HG03565 (cell line): Measurements from ENCODE around the gene SREK1IP1.

ENCODE experiments used
- ATAC-seq: cut with Tn5 transposase; IDR thresholded peaks from one replicate; pipeline ENCODE4 v1.9.1; 2021; ENCODE audit warnings: mild to moderate bottlenecking, moderate library complexity; ENCODE audit not compliant: unreplicated experiment

The SREK1IP1 gene

DNA sequence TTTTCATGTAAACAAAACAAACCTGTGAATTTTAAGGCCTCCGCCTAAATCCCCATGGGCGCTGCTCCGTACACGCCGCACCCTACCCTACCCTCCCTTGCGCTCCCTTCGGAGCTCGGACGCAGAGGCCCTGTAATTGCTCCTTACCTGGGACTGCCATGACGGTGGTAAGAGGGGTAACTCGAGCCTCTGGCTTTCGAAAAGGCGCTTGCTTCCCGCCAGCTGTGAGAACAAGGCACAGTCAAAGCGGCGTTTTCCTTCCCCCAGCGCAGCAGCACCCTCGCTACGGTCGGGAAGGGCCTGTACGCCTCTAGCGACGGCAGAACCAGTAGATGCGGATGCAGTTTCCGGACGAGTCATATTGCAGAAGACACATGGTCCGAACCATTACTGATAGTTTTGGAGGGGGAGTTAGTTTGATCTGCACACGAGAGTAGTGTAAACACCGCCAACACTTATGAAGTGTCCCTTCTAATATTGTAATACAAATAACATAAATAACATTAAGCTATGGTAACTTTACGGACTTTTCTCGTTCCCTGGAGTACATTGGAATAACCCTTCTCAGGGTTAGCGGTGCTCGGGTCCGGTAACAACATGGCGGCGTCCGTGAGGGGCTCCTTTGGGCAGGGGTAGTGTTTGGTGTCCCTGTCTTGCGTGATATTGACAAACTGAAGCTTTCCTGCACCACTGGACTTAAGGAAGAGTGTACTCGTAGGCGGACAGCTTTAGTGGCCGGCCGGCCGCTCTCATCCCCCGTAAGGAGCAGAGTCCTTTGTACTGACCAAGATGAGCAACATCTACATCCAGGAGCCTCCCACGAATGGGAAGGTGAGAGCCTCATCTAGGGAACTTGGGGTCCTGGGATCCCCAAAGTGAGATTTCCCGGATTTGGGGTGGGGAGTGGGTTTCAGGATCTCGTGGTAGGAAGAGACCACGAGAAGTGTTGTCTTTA, at the start of gene SREK1IP1, which contains the start of gene CWC27:
Gene SREK1IP1 (minus strand): TSS at position 334 of the 955 bp plus-strand sequence. CDS start 174 bp downstream, at position 160.
Gene CWC27 (plus strand): TSS at position 573 of the 955 bp plus-strand sequence. CDS start 217 bp downstream, at position 790.
- ATAC-seq: peak; percentile 93

- no peak for ATAC-seq
These were observed 49.8 kb upstream of the SREK1IP1 start for GRCh38 chr5:64818245-64818644.

GRCh38 chr5:64814073-64814472, 45.6 kb upstream of the SREK1IP1 start:
- ATAC-seq: peak; percentile 94

GRCh38 chr5:64811050-64811640, 42.7 kb upstream of the SREK1IP1 start:
- no peak for ATAC-seq

DNA sequence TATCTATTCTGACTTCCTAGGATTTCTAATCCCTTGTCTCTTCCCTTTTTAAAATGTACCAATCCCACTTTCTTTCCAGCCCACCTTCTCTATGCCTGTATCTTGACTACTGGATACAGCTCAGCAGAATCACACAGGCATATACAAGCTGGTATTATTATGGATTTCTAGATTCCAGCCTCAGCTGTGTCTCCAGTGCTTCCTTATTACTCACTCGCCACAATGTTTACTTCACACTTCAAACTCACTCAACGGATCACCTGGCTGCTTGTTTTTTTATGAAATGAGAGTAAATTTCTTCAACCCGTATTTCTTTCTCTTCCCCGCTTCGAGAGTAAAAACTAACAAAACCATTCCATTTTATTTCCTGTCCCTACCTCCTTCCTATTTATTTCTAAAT, 39.0 kb upstream of the SREK1IP1 start:
- no peak for ATAC-seq

DNA sequence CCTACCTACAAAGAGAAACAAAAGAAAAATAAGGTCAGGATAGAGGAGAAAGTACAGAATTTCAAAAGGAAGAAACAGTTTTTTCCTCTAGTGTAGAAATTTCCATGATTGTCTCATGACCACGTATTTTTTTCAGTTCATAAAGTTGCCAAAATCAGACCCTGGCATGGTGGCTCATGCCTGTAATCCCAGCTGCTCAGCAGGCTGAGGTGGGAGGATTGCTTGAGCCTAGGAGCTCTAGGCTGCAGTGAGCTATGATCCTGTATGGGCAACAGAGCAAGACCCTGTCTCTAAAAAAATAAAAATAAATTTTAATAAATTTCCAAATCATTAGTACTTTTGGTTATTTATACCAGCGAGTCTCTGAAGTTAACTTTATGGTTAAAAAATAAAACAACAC, 38.0 kb upstream of the SREK1IP1 start:
- ATAC-seq: no peak

DNA sequence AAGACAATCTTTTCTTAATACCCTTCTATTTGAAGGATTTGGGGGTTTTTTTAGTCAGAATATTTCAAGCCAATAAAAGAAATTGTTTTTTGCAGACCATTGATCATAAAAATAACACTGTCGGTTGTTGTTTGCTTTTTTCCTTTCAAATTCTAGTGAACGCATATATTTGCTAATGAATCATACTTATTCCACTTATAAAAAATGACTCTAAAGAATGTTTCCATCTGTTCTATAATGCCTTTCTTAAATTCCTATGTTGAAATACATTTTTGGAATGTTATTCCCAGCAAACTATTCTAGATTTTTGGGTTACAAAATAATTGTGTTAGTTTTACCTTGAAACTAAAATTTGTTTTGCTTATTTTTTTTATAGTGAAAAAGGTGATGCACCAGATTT, 32.4 kb upstream of the SREK1IP1 start:
- no peak for ATAC-seq

GRCh38 chr5:64796301-64796700, 27.8 kb upstream of the SREK1IP1 start:
- no peak for ATAC-seq

- no peak for ATAC-seq
These were observed 25.7 kb upstream of the SREK1IP1 start for GRCh38 chr5:64794053-64794770.

GRCh38 chr5:64792469-64792868, 24.0 kb upstream of the SREK1IP1 start:
- no peak for ATAC-seq

GRCh38 chr5:64790210-64790609, 21.7 kb upstream of the SREK1IP1 start:
- ATAC-seq: no peak

- no peak for ATAC-seq
These were observed 21.0 kb upstream of the SREK1IP1 start for GRCh38 chr5:64789457-64789856.

GRCh38 chr5:64788156-64788555, 19.7 kb upstream of the SREK1IP1 start:
- ATAC-seq: no peak

DNA sequence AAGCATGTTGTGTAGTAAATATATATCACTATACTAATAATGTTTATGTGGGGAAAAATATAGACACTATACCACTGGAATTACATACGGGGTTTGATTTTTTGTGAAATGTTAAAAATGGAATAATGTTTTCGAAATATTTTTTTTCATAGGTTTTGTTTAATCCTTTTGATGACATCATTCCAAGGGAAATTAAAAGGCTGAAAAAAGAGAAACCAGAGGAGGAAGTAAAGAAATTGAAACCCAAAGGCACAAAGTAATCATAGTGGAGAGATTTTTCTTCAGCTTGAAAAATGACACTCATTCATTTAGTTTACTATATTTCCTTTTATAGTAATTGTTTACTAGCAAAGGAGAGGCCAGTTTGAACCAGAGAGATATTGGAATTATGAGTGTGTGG, 17.9 kb upstream of the SREK1IP1 start:
- ATAC-seq: no peak

GRCh38 chr5:64784451-64785025, 16.0 kb upstream of the SREK1IP1 start:
- peak; percentile 80 for ATAC-seq

DNA sequence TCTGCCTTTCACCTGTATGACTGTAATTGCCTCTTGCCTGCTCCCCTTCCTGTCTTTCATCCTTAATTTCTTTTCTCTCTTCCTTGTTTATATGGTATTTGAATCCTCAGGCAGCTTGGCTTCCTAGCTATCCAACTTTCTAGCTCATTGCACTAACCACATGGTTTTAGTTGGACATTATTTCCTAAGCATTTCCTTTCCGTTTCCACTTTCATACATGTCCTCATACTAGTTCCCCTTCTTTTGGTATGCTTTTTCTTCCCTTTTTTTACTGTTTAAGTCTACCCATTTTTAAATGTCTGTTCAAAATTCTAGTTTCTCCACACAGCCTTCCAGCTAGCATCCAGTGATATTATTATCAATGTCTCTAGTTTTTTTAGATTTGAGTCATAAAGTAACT, 6.8 kb upstream of the SREK1IP1 start:
- ATAC-seq: no peak

DNA sequence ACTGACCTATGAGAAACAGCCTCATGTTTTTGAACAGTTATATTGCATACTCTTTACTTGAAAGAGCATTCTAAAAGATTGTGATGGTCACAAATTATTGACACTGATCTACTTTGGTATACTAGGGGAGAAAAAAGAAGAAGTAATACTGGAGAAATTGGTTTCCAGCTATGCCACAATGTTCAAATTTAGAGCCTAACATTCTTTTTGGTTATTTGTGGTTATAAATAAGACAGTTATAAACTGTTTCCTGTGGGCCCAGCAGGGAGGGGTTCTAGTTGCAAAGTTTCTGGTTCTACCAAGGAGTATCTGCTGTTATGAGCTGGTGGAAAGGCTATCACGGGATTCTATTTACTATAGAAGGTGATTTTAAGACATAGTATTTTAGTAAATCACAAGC, 5.0 kb upstream of the SREK1IP1 start:
- ATAC-seq: peak; percentile 59

DNA sequence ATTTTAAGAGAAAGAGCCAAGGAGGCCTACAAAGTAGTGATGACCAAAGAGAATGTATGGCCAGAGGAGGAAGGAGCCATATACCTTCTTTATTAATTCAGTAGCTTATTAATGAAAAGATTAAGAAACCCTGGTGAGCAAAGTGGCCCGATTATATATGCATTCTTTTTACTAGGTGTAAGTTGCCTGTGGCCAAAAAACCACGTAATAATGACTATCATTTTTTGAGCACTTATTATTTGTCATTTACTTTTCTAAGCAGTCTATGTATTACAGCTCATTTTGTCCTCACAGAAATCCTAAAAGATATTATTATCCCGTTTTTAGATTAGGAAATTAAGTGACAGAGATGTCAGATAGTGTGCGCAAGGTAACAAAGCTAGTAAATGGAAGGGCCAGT, 3.2 kb upstream of the SREK1IP1 start:
- ATAC-seq: no peak

DNA sequence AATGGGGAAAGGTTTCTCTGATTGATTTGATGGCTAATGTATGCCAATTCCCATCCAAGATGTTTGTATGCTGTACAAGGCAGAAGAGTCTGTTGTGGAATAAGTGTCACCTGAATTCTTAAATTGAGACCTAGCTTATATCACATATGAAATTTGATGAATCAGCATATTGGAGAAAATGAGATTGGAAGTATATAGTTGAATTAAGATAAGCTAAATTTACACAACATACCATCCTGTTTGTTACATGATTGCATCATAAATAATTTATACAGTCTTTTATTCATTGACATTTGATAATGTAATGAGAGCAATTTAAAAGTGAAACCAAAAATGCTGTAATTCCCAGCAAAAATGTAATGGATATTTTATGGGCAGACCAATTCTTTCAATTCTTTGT, 1.4 kb upstream of the SREK1IP1 start:
- no peak for ATAC-seq

DNA sequence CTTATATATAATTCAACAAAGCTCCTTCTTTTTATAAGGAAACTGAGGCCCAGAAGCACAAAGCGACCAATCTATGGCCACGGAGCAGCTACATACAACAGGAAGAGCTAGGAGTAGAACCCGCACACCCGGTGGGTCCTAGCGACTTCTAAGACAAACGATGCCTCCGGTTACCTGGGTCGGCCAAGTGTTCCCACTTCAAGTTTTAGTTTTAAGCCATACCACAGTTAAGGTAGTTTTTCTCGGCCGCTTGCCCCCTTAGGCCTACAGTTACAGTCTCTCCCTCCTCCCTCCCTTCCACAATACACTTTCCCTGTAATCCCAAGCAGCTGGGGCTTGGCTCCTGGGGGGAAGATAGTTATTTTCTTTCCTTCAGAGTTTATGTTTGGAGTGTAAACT, 533 bp downstream of the SREK1IP1 start:
- no peak for ATAC-seq

DNA sequence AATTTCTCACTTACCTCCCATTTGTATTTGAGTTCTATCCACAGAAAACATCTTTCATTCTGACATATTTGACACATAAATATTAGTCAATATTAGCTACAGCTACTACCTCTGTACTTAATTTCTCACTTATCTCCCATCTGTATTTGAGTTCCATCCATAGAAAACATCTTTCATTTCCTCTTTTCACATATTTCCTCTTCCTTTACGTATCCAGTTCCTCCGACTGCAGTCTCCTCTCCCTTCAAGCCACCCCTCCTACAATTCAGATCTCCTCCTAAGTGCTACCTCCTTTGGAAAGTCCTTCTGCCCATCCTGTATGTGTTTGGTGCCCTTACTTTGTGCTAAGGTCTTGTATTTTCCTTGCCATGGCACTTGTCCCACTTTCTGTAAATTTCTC, 1.6 kb downstream of the SREK1IP1 start:
- no peak for ATAC-seq
